Measurements from ENCODE around the gene MEGF10.

The MEGF10 gene

GRCh38 chr5:127440831-127441230 lies 150.2 kb downstream of the MEGF10 start:
- no peak for DNase-seq (ENCODE audit: low read depth)
- no peak for TF ChIP-seq CTCF (IDR thresholded peaks at IDR 0.05; ENCODE audit: low read length, missing control alignments)
- H3K4me3 ChIP-seq (replicated peaks; ENCODE audit: low read depth, low read length): no peak overlapping the region

GRCh38 chr5:127441799-127442484 lies 151.3 kb downstream of the MEGF10 start:
- DNase-seq (ENCODE audit: low read depth): peak; percentile 35
- peak; percentile 24 for TF ChIP-seq CTCF (IDR thresholded peaks at IDR 0.05; ENCODE audit: low read length, missing control alignments)

GRCh38 chr5:127444171-127444570 lies 153.6 kb downstream of the MEGF10 start:
- no peak for DNase-seq (ENCODE audit: low read depth)
- no peak for TF ChIP-seq CTCF (IDR thresholded peaks at IDR 0.05; ENCODE audit: low read length, missing control alignments)
- no peak overlapping the region for H3K4me3 ChIP-seq (replicated peaks; ENCODE audit: low read depth, low read length)

More at GRCh38 chr5:127441799-127442484, 151.3 kb downstream of the MEGF10 start:
- no peak overlapping the region for H3K4me3 ChIP-seq (replicated peaks; ENCODE audit: low read depth, low read length)

GRCh38 chr5:127445328-127445727 lies 154.7 kb downstream of the MEGF10 start:
- no peak for DNase-seq (ENCODE audit: low read depth)
- H3K4me3 ChIP-seq (replicated peaks; ENCODE audit: low read depth, low read length): no peak overlapping the region
- TF ChIP-seq CTCF (IDR thresholded peaks at IDR 0.05; ENCODE audit: low read length, missing control alignments): no peak

GRCh38 chr5:127446626-127447025 lies 156.0 kb downstream of the MEGF10 start:
- DNase-seq (ENCODE audit: low read depth): no peak
- TF ChIP-seq CTCF (IDR thresholded peaks at IDR 0.05; ENCODE audit: low read length, missing control alignments): no peak
- no peak overlapping the region for H3K4me3 ChIP-seq (replicated peaks; ENCODE audit: low read depth, low read length)

- DNase-seq (ENCODE audit: low read depth): peak; percentile 34
- no peak overlapping the region for H3K4me3 ChIP-seq (replicated peaks; ENCODE audit: low read depth, low read length)
- no peak for TF ChIP-seq CTCF (IDR thresholded peaks at IDR 0.05; ENCODE audit: low read length, missing control alignments)
Observed at GRCh38 chr5:127447827-127448226, 157.2 kb downstream of the MEGF10 start.

- no peak overlapping the region for H3K4me3 ChIP-seq (replicated peaks; ENCODE audit: low read depth, low read length)
- DNase-seq (ENCODE audit: low read depth): no peak
- TF ChIP-seq CTCF (IDR thresholded peaks at IDR 0.05; ENCODE audit: low read length, missing control alignments): no peak
Observed at GRCh38 chr5:127450046-127450445, 159.4 kb downstream of the MEGF10 start.
